CD4-positive, alpha-beta T cell treated with Interleukin-6 for 4 hours (primary cell): ENCODE results near the gene RASIP1.
"Not testable (repeated sequence)": the region's sequence is repeated elsewhere in the genome, so short reads cannot be mapped to it uniquely, and the experiment has no call there.

ENCODE experiments used
- DNase-seq: peaks from one replicate; pipeline ENCODE4 v3.0.0-alpha.2; 2020; ENCODE audit warnings: mixed read lengths

RASIP1 gene

DNA sequence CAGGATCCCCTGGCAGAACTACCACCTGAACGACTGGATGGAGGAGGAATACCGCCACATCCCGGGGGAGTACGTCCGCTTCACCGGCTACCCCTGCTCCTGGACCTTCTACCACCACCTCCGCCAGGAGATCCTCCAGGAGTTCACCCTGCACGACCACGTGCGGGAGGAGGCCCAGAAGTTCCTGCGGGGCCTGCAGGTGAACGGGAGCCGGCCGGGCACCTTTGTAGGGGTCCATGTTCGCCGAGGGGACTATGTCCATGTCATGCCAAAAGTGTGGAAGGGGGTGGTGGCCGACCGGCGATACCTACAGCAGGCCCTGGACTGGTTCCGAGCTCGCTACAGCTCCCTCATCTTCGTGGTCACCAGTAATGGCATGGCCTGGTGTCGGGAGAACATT lies 37.1 kb downstream of the RASIP1 start:
- no peak for DNase-seq

DNA sequence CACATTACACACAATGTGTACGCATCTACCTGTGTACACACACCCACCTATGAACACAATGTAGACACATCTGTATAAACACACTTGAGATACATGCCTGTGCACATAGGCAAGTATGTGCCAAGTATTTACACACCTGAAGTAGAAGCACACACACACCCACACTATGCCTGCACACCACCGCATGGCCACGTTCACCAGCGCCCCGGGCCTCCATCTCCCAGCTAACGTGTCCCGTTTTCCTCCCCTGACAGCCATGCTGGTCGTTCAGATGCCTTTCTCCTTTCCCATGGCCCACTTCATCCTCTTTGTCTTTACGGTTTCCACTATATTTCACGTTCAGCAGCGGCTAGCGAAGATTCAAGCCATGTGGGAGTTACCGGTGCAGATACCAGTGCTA lies 37.7 kb downstream of the RASIP1 start:
- DNase-seq = no peak

DNA sequence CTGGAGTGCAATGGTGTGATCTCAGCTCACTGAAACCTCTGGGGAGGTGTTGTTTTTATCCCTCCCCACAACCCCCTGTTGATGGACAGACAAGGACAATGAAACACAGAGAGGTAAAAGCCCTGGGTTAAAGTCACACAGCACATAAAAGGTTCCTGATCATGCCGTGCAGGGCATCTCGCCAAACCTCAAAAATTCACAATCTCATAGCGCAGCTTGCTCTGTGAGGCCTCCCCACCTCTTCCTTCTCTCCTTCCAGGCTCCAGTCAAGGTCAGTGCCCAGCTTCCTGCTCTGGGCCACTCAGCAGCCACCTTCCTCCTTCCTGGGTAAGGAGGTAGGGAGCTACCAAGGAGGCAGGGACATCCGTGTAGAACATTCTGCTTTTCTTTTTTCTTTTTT lies 42.4 kb downstream of the RASIP1 start:
- no peak for DNase-seq

DNA sequence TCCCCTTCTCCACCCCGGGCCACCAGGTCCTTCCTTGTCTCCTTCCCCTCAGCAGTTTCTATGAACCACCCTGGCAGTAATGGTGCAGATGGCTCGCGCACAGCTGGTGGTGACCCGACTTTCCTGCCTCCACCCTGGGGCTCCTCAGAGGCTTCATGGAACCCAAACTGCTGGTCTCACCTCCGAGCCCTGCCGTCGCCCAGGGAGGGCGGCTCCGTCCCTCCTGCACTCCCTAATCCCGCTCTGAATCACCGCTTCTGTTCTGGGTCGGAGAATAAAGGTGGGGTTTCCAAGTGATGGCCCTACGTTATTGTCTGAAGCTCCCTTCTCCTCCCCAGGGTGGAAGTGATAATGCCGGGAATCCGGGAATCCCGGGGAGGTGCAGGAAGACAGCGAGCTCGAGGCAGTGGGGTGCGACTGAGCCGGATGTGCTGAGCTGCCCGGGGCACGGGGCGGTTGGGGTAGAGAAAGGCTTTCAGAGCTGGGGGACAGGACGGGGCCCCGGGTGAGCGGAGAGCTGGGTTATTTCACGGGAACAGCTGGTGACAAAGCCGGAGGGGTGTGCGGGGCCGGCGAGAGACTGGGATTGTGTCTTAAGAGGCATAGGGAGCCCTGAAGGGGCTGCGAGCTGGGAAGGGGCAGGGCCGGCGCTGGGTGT lies 43.9 kb downstream of the RASIP1 start:
- peak; percentile 36 for DNase-seq

DNA sequence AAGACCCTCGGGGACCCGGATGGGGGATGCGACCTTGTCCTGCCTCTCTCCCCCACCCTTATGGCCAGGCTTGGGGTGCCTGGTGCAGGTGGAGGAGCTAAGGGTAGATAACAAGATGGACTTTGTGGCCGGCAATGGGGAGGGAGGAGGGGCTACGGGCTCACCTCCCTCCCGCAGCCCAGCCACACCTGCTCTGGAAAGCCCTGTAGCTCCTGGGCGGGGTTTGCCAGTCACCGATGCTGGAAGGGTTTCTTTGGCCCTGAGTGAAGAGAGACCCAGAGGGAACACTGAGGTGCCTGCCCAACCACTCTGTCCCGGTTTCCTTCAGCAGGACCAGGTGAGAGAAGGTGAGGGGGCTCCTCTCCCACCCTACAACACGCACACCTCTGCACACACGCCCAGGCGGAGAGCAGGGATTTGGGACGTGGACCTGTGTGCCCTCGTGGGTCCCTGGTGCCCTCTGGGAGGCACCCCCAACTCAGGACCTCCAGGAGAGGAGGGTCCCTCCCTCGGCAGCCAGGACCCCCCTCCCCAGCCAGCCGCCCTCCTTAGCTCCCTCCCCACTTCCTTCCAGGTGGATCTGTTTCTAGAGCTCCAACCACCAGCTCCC lies 44.6 kb downstream of the RASIP1 start, which contains the start of gene FUT2:
TSS of gene FUT2 (plus strand) at position 229 of the 610 bp plus-strand sequence. CDS start 6,986 bp downstream, outside the sequence.
- DNase-seq = no peak

DNA sequence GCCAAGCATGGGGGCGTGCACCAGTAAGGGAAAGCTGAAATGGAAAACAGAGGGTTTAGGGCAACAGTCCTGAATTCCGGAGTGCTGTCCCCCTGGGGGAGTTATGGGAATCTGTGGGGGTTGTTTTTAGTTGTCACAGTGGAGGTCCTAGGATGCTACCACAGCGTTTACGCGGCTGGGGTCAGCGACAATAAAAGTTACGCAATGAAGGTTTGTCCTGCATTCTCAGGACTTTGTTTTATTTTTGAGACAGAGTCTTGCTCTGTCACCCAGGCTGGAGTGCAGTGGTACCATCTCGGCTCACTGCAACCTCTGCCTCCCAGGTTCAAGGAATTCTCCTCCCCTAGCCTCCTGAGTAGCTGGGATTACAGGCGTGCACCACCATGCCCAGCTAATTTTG lies 46.8 kb downstream of the RASIP1 start:
- not testable (repeated sequence) for DNase-seq

DNA sequence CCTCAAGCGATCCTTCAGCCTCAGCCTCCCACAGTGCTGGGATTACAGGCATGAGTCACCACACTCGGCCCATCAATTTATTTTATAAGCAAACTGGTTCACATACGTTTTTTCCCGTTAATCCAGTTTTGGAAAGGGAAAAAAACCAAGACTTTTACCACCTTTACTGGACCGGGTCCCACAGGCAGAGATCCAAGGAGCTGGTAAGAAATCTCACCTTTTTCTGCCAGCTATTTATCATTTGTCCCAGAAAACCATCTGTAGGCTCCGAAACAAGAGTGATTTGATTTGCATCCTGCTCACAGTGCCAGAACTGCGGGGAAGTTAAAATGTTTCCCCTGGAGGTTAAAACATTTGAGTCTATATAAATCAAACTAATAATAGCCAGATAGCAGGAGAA lies 51.0 kb downstream of the RASIP1 start:
- DNase-seq = no peak

DNA sequence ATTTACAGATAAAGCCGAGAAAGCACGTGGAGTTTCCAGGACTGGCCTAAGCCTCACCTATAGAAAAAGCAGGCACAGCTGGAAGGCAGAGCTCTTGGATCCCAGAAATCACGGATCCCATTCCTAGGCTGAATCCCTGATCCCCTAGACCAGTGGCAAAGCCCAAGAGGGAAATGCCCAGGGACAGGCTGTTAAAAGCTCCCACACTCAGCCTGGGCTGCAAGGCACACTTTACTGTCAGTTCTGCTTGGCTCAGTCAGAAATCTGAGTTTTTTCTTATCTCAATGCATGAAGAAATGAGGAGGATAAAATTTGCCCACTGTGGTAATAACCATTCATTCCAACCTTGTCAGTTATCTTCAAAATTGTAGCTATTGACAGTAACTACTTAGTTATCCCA lies 52.6 kb downstream of the RASIP1 start:
- DNase-seq = no peak

DNA sequence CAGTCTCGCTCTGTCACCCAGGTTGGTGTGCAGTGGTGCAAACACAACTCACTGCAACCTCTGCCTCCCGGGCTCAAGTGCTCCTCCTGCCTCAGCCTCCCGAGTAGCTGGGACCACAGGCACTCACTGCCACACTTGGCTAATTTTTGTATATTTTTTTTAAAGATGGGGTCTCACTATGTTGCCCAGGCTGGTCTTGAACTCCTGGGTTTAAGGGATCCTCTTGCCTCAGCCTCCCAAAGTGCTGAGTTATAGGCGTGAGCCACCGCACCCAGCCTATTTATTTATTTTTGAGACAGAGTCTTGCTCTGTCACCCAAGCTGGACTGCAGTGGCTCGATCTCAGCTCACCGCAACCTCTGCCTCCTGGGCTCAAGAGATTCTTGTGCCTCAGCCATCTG lies 53.8 kb downstream of the RASIP1 start:
- not testable (repeated sequence) for DNase-seq

DNA sequence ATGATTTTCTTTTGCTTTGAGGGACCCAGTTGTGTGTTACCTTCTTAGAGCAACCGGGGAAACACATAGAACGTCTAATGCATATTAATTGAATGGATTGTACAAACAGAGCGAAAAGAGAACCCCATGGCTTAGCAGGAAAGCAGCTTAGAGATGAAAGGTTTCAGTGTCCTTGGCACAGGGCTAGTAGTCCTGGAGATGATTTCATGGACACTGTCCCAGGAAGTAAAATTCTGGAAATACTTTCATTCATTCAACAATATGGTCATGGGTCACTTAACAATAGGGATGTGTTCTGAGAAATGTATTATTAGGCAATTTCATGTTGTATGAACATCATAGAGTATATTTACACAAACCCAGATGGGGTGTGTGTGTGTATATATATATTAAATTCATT lies 54.3 kb downstream of the RASIP1 start:
- no peak for DNase-seq

DNA sequence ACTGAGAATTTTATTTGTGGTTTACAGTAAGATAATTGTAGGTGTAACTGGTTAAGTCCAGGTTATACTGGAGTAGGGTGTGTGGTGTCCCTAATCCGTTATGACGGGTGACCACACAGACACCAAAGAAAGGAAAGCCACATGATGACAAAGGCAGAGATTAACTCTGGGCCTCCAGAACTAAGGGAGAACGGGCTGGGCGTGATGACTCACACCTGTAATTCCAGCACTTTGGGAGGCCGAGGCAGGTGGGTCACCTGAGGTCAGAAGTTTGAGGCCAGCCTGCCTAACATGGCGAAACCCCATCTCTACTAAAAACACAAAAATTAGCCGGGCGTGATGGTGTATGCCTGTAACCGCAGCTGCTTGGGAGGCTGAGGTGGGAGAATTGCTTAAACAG lies 54.8 kb downstream of the RASIP1 start:
- DNase-seq = no peak

DNA sequence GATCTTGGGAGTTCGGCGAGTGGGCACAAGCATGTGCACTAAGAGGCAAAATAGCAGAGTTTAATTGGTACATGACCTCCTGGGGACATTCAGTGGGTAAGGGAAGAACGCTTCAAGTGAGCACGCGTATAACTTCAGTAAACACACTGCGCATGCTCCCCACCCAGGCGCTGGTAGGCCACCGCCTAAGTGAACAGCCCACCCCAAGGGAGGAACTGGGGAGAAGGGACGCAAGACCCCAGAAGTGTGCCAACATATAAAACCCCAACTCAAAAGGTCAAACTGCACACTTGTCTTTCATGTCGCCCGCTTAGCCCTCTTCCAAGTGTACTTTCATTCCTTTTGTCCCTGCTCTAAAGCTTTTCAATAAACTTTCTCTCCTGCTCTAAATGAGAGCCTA lies 57.1 kb downstream of the RASIP1 start:
- DNase-seq = peak; percentile 54

DNA sequence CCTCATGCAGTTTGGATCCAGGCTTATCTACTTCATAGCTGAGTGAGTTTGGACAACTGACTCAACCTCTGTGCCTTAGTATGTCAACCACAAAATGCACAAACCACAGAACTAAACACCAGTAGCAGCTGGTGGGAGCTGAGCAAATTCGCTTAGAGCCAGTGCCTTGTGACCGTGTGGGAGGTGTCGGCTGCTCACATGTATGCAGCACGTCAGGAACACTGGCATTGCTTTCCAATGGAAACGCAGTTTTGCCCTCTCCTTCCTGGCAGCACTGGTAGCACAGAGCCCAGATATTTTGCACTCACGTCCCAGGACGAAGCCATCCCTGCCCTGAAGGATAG lies 59.3 kb downstream of the RASIP1 start:
- no peak for DNase-seq

DNA sequence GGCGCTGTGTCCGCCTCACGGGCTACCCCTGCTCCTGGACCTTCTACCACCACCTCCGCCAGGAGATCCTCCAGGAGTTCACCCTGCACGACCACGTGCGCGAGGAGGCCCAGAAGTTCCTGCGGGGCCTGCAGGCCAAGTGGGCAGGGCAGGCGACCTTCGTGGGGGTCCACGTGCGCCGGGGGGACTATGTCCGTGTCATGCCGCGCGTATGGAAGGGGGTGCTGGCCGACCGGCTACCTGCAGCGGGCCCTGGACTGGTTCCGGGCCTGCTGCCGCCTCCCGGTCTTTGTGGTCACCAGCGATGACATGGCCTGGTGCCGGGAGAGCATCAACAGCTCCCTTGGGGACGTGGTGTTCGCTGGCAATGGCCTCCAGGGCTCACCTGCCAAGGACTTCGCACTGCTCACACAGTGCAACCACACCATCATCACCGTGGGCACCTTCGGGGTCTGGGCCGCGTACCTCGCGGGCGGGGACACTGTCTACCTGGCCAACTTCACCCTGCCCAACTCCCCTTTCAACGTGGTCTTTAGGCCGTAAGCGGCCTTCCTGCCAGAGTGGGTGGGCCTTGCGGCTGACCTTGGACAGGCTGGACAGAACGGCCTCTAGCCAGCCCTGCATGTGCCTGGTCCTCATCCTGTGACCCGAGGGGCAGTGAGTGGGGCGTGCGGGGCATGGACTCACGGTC lies 59.8 kb downstream of the RASIP1 start:
- no peak for DNase-seq

DNA sequence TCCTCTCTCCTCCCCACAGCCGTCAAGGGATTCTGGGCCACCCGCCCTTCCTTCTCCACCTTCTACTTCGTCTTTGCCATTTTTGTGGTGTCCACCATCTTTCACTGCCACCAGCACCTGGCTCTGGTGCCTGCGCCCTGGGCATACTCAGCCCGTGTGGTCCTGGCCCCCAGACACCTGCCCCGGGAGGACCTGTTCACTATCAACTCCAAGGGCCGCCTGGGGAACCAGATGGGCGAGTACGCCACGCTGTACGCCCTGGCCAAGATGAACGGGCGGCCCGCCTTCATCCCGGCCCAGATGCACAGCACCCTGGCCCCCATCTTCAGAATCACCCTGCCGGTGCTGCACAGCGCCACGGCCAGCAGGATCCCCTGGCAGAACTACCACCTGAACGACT lies 60.4 kb downstream of the RASIP1 start:
- not testable (repeated sequence) for DNase-seq

DNA sequence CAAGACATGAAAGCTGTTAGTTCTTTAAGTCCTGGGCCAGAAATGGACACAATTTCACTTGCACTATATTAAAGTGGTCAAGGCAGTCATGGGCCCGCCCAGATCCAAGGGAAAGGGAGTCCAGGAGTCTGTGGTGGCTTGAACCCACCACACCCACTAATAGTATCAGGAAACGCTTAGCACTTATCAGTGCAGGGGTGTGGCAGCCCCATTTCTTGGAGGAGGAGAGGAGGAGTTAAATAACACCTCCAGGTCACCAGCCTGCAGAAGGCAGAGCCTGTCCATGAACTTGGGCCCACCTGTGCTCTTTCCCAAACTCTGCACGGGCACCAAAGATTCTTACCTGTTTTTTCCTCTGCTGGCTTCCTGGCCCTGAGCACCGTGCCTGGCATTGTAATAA lies 62.2 kb downstream of the RASIP1 start:
- DNase-seq = no peak

DNA sequence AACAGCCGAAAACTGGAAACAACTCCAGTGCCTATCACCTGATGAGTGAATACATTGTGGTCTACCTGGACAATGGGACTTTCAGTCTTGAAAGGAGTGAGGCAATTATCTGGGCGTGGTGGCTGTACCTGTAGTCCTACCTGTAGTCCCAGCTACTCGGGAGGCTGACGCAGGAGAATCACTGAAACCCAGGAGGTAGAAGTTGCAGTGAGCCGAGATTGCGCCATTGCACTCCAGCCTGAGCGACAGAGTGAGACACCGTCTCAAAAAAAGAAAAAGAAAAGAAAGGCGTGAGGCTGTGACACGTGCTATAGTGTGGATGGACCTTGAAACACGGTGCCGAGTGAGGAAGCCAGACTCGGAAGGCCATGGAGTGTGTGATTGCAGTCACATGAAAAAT lies 63.5 kb downstream of the RASIP1 start:
- DNase-seq = no peak

DNA sequence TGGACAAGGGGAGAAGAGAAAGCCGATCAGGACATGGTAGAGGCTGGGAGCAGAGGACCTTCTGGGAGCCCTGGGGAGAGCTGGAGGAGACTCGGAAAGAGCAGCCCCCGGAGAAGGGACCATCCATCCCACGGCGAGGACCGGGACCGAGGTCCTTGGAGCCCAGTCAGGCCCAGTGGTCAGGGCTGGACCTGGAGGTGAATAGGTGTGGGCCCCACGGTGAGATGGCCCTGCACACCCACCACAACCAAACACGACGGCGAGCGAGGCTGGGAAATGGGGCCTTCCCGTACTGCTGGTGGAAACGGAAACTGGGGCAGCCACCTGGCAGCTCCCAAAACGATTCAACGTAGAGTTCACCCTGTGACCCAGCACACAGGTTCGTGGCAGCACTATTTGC lies 63.9 kb downstream of the RASIP1 start:
- DNase-seq = no peak

DNA sequence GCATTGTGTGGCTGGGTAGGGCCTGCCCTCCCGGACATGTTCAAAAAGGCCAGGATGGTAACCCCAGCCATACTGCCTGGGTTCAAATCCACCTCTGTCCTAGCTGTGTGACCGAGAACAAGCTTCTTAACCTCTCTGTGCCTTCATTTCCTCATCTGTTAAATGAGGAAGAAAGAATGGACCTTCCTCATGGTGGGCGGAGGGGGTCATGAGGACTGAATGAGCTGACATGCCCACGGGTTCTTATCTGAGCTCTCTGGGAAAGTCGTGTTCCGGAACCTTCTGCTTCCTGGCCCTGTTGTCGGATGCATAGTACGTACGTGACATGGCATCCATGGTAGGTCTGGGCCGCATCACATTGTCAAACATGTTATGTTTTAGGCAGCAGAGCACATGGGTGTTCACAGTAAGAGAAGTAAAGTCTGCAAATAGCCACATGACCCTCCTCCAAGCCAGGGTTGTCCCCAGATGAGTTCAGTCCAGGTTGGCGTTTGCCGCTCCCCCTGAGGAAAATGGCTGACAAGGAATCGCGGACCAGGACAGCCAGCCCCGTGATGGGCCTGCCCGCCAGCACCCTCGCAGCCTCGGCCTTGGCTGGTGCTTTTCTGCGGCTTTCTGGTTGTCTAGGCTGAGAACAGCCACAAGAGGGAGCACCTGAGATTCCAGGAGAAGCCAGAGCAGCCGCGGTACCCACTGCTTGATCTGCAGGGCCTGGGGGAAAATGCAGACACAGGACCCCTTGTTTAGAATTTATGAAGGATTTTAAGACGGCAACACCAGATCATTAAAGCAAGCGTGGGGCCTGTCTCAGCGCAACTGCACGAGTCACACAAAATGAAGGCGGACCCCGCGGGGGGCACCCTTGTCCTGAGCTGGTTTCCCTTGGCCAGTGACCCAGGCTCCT lies 65.2 kb downstream of the RASIP1 start:
- DNase-seq = peak; percentile 82

DNA sequence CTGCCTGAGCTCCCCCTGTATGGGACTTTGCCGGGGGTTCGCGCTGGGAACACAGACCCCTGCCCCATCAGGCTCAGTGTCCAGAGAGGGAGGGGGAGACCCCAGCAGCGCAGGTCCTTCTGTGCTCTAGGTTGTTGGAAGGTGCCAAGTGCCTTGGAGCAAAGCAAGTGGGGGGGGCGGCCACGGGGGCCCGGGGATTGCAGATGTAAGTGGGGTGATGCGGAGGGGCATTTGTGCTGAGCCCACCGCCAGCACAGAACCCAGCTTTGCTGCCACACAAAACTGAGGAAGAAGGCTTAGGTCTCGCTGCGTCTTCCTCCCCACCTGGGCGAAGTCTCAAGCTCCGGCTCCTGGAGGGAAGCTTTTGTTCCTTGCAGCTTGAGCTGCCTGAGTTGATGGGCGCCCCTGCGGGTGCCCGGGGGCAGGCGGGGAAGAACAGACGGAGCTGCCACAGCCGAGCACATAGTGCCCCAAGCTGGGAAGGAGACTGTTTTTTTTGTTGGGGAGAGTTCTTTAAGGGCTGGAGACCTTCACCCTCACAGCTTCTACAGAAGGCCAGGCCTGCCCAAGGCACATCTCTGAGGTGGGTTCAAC lies 66.1 kb downstream of the RASIP1 start:
- no peak for DNase-seq

DNA sequence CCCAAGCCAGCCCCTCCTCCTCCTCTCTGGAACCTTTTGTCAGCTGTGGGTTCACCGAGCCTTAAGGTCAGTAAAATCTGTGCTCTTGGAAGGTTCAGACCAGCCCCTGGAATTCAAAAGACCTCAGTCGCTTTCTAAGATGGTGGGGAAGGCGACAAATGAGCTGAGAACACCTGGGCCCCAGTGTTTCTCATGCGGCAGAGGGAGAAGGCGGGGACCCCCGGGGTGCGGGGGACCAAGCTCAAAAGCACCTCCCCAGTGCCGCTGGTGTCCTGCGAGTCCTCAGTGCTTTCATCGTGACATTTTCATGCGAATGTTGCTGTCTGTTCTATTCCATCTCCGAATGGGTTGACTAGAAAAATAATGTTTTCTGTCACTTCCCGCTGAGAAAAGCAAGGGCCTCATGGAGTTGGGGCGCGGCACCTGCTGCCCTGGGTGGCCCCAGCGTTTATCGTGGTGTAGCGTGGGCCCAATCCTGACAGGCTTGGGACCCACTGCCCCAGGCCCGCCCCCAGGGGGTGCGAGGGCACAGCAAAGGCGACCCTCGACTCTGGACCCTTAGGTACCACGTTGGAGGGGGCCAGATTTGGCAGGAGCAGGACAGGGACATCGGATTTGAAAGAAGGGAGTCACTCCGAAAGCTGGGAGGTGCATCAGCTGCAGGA lies 66.8 kb downstream of the RASIP1 start:
- no peak for DNase-seq

DNA sequence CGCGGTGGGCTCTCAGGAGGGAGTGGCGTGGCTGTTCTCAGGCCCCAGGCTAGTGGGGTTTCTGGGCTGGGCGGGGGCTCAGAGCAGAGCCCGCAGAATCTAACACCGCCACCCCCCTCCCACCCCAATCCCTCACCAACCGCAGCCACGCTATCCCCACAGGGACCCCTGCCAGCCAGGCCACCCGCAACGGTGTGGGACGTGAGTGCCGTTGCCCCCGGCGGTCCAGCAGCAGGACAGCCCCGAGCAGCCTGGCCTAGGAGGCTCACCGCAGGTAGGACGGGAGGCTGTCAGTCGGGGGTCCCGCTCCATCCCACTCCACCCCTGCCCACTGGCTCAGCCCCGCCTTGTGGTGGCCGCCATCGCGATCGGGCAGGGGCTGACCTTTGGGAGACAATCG lies 67.4 kb downstream of the RASIP1 start, which contains the start of gene NTN5:
TSS of gene NTN5 (minus strand) at position 24 of the 400 bp plus-strand sequence. CDS start 2,031 bp downstream, outside the sequence.
- no peak for DNase-seq
